HG02870 (cell line): Measurements from ENCODE around the gene PEX11G.
"Not testable (repeated sequence)": the region's sequence is repeated elsewhere in the genome, so short reads cannot be mapped to it uniquely, and the experiment has no call there.

Experiments
- ATAC-seq: cut with Tn5 transposase; IDR thresholded peaks from one replicate; pipeline ENCODE4 v1.9.1; 2021; ENCODE audit warnings: mild to moderate bottlenecking, moderate library complexity; ENCODE audit not compliant: unreplicated experiment

PEX11G gene

GRCh38 chr19:7441468-7442146 lies 47.2 kb downstream of the PEX11G start:
- no peak for ATAC-seq

- no peak for ATAC-seq
These were observed 48.5 kb downstream of the PEX11G start for GRCh38 chr19:7440188-7440975.

GRCh38 chr19:7435586-7435985 lies 53.2 kb downstream of the PEX11G start:
- ATAC-seq: no peak

- ATAC-seq: no peak
These were observed 54.4 kb downstream of the PEX11G start for GRCh38 chr19:7434391-7434790.

GRCh38 chr19:7433456-7433855 lies 55.4 kb downstream of the PEX11G start:
- ATAC-seq: not testable (repeated sequence)

GRCh38 chr19:7429638-7430282 lies 59.1 kb downstream of the PEX11G start:
- no peak for ATAC-seq

- ATAC-seq: no peak
These were observed 60.2 kb downstream of the PEX11G start for GRCh38 chr19:7428651-7429113.

- no peak for ATAC-seq
These were observed 60.9 kb downstream of the PEX11G start for GRCh38 chr19:7427944-7428343.

- no peak for ATAC-seq
These were observed 61.8 kb downstream of the PEX11G start for GRCh38 chr19:7426986-7427385.
